ENCODE results near the gene ABTB1. TPM values are rescaled to one million over a fixed set of nuclear protein-coding genes. Genes with fewer than 3 reads are reported as not detected.

ABTB1 gene
- total and polyA plus RNA-seq, 9 of the 15 experiments (the other 6 are each of a cell fraction or from before 2014, with no cell fraction given) = 0.04 to 2.3 (median 0.55) TPM; not detected in 1

DNA sequence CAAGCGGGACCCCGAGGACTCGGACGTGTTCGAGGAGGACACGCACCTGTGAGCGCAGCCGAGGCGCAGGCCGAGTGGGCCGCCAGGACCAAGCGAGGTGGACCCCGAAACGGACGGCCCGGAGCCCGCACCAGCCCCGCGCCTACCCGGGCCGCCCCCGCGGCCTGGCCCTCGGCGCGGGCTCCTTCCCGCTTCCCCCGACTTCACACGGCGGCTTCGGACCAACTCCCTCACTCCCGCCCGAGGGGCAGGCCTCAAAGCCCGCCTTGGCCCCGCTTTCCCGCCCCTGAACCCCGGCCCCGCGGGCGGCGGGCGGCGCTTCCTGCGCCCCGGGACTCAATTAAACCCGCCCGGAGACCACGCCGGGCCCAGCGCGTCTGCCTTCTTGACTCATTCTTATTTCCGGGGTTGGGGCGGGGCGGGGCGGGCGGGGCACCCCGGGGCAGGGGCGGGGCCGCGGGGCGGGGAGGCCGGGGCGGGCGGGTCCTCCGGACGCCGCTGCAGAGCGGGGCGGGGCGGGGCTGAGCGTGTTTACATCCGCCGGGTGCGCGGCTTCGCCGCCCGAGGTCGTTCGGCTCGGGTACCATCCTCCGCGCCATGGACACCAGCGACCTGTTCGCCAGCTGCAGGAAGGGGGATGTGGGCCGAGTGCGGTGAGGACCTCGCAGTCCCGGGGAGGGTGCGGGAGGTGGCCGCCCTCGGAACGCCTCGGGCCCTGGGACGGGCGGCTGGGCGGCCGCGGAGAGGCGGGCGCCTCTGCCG is at the start of gene ABTB1 (continued):
- TF ChIP-seq ILF3 (IDR thresholded peaks at IDR 0.05; ENCODE audit: borderline replicate concordance) (0 out of 2 replicates have a peak, but pooled peaks have one; percentile 37), CAMTA2 (CRISPR knock-in tag; conservative IDR thresholded peaks at IDR 0.05) (no peak), BRD4 (IDR thresholded peaks at IDR 0.05) (no peak), MEIS2 (IDR thresholded peaks at IDR 0.05; ENCODE audit: partially characterized antibody) (no peak), ZNF583 (CRISPR knock-in tag; IDR thresholded peaks at IDR 0.05) (no peak), NCOA6 (IDR thresholded peaks at IDR 0.05) (no peak), POLR2A (conservative IDR thresholded peaks at IDR 0.05) (peak; percentile 77), ZNF347 (CRISPR knock-in tag; IDR thresholded peaks at IDR 0.05; ENCODE audit: low read depth) (no peak), FIP1L1 (IDR thresholded peaks at IDR 0.05; ENCODE audit: low read depth, low read length, poor library complexity, severe bottlenecking) (peak; percentile 22), ZFX (CRISPR knock-in tag; IDR thresholded peaks at IDR 0.05) (peak; percentile 95), HDAC3 (IDR thresholded peaks at IDR 0.05; ENCODE audit: borderline replicate concordance, partially characterized antibody) (no peak), CCNT2 (IDR thresholded peaks at IDR 0.05; ENCODE audit: borderline replicate concordance, extremely low read depth, insufficient read length, low read depth, low read length) (peak; percentile 48), NR2C1 (IDR thresholded peaks at IDR 0.05) (no peak), NR2C1 (tag; IDR thresholded peaks at IDR 0.05) (no peak), ZNF778 (CRISPR knock-in tag; IDR thresholded peaks at IDR 0.05) (no peak), C11orf30 (IDR thresholded peaks at IDR 0.05; ENCODE audit: low read depth) (no peak), MAZ (CRISPR knock-in tag; conservative IDR thresholded peaks at IDR 0.05 in 1 of 2, IDR thresholded peaks at IDR 0.05 in 1 of 2) (peak in 1 of 2 experiments; percentile 84; a peak in 3 of 4 replicates), GTF2E2 (tag; IDR thresholded peaks at IDR 0.05) (peak; percentile 75; the same call in 1 of the 2 replicates), POLR2G (IDR thresholded peaks at IDR 0.05; ENCODE audit: low read depth, low read length) (peak; percentile 87), ZNF766 (CRISPR knock-in tag; conservative IDR thresholded peaks at IDR 0.05) (no peak), MBD2 (IDR thresholded peaks at IDR 0.05; ENCODE audit: borderline replicate concordance, low read depth) (peak; percentile 30; the same call in 1 of the 2 replicates), EGR1 (conservative IDR thresholded peaks at IDR 0.05) (peak; percentile 19; the same call in 1 of the 2 replicates), ZFPM2 (CRISPR knock-in tag; IDR thresholded peaks at IDR 0.05) (0 out of 2 replicates have a peak, but pooled peaks have one; percentile 27)
- TF ChIP-seq, protein P1, sequence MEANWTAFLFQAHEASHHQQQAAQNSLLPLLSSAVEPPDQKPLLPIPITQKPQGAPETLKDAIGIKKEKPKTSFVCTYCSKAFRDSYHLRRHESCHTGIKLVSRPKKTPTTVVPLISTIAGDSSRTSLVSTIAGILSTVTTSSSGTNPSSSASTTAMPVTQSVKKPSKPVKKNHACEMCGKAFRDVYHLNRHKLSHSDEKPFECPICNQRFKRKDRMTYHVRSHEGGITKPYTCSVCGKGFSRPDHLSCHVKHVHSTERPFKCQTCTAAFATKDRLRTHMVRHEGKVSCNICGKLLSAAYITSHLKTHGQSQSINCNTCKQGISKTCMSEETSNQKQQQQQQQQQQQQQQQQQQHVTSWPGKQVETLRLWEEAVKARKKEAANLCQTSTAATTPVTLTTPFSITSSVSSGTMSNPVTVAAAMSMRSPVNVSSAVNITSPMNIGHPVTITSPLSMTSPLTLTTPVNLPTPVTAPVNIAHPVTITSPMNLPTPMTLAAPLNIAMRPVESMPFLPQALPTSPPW (CRISPR knock-in tag; IDR thresholded peaks at IDR 0.05) = peak; percentile 98
- TF ChIP-seq, protein P2, sequence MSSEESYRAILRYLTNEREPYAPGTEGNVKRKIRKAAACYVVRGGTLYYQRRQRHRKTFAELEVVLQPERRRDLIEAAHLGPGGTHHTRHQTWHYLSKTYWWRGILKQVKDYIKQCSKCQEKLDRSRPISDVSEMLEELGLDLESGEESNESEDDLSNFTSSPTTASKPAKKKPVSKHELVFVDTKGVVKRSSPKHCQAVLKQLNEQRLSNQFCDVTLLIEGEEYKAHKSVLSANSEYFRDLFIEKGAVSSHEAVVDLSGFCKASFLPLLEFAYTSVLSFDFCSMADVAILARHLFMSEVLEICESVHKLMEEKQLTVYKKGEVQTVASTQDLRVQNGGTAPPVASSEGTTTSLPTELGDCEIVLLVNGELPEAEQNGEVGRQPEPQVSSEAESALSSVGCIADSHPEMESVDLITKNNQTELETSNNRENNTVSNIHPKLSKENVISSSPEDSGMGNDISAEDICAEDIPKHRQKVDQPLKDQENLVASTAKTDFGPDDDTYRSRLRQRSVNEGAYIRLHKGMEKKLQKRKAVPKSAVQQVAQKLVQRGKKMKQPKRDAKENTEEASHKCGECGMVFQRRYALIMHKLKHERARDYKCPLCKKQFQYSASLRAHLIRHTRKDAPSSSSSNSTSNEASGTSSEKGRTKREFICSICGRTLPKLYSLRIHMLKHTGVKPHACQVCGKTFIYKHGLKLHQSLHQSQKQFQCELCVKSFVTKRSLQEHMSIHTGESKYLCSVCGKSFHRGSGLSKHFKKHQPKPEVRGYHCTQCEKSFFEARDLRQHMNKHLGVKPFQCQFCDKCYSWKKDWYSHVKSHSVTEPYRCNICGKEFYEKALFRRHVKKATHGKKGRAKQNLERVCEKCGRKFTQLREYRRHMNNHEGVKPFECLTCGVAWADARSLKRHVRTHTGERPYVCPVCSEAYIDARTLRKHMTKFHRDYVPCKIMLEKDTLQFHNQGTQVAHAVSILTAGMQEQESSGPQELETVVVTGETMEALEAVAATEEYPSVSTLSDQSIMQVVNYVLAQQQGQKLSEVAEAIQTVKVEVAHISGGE (CRISPR knock-in tag; IDR thresholded peaks at IDR 0.05) = 0 out of 6 replicates have a peak, but pooled peaks of 1 of the 3 experiments have one; percentile 59

Measured in K562 (cell line).